GM21526 (cell line): Measurements from ENCODE around the gene PLCL2.

Experiments used
- ATAC-seq: cut with Tn5 transposase; IDR thresholded peaks from one replicate; pipeline ENCODE4 v1.9.1; 2021; ENCODE audit warnings: moderate library complexity; ENCODE audit not compliant: unreplicated experiment, low FRiP score

PLCL2 gene

DNA sequence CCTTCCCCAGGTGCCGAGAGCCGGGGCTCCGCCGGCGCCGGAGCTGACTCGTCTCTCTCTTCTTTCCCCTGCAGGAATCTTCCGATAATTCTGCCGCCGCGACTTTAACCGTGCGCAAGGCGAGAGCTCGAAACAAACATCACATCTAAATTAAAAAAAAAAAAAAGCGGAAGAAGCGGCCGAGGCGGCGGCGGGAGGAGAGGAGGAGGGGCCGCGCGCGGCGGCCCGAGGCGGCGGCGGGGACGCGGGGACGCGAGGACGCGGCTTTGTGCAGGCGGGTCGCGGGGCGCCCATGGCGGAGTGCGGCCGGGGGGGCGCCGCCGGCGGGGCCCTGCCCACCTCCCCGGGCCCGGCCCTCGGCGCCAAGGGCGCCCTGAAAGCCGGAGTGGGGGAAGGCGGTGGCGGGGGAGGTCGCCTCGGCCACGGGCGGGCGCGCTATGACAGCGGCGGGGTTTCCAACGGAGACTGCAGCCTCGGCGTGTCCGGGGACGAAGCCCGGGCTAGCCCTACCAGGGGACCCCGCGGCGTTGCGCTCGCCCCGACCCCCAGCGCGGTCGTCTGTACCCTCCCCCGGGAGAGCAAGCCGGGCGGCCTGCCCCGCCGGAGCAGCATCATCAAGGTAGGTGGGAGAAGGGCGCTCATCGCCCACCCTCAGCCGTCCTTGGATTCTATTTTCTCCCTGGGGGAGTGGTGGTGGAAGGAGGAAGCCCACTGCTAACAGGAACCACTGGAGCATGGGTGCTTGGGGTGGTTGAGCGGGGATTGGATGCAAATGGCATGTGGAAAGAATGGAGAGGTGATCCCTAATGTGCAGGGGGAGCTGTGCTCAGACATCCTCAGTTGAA is at the start of gene PLCL2:
PLCL2 (plus strand) TSS at position 208 of the 845 bp plus-strand sequence; CDS start at position 293, 85 bp downstream.
- ATAC-seq: peak; percentile 30

DNA sequence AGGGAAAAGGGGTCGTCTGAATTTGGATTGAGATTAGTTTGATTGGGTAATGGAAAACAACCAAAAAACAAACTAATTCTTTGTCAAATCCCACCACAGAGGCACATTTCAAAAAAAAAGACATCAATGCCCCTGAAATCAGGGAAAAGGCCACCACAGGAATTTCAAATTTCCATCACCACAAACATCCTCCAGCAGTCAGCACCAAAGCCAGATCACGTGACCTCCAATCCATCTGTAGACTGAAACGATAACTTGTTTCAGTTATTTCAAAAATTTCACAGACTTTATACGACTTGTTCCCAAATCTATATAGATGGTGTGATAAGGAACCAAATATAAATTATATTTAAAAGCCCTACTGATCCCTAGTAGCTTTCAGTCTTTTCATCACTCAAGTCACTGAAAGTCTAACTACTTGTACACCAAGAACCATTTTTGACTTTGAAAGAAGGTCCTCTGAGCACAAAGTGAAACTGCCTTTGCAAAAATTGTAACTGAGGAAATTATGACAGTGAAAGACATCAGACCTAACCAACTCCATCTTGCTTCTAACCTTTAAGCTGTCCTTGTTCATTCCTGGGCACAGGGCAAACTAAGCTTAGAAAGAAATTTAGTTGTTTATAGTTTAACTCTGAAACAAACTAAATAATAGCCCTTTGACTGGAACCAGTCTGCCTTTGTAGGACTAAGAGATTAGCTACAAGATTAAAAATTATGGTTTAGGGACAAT is 48.1 kb upstream of the PLCL2 start:
- no peak for ATAC-seq

DNA sequence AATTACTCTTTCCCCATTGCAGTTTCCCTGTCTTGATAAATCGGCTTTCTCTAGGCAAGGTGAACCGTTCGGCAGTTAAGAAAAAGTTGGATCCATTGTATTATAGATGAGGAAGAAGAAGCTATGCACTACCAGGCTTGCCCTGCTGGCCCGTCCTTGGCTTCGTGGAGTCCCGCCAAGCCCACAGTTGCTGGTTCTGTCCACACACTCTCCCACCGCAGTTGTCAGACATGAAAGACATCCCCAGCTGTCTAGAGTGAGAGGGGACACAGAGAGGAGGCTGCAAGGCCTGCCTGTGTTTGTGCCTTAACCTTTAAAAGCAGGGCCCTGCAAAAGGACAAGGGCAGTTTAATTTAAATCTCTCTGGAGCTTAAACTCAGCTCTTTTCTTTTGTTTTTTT is 47.2 kb upstream of the PLCL2 start:
- ATAC-seq: no peak

DNA sequence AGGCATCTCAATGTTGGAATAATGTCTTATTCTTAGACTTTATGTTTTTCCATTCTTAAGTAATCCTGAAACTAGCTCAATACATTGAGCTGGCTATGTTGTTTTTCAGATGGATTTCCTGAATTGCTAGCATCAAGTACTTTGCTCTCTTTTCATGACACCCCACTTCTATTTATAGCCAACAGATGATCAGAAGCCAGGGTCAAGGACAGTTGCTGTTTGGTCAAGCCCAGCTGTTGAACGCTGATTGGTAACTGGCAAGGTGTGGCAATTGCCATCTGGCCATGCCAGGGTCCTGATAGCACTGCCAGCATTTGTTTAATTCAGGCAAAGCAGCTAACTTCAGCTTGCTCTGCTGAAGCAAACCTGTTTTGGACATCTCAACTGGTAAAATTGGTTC is 46.2 kb upstream of the PLCL2 start:
- ATAC-seq: no peak

DNA sequence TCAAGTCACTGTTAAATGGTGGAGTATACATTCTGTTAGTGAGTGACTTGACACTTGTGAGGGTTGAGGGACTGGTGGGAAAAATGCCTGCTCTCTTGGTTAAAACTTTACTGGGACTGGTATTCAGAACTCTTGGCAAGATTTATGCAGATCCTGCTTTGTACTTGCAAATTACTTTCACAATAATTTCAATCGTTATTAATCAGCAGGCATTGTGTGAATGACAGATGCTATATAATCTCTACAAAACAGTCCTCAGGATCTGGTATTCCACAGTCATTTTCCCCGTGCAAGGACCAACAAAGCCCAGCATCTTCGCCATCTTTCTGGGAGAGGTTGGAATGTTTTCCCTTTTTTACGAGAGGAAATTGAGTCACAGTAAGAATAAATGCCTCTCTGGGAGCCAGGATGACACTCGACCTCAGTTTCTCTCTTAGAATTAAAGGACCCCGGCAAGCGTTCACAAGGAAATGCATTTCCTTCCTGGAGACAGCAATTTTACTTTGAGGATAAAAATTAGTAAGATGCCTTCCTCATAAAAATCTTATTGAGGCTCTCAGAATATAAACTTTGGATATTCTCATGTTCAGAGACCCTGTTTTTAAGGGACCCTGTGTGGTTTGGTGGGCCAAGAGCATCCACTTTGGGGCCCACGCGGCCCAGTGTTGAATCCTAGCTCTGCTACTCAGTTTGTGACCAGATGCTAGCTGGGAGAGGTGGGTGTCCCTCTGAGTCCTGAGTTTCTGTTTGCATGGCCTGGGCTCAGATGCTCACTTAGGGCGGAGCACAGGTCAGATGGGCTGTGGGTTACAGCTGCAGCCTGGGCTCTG is 45.3 kb upstream of the PLCL2 start:
- ATAC-seq: no peak

DNA sequence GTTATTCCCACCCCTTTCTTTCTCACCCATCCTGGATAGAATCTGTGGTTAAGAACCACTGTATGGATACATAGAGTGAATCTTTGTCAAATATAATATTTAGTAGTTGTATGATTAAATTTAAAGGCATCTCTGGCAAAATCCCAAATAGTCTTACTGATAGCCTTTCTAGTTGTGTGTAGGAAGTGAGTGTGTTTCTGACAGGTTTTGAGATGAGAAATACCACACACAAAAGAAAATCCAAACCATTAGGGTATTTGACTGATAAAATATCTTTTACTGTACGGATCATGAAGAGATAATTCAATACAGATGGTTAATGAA is 44.7 kb upstream of the PLCL2 start:
- ATAC-seq: no peak

DNA sequence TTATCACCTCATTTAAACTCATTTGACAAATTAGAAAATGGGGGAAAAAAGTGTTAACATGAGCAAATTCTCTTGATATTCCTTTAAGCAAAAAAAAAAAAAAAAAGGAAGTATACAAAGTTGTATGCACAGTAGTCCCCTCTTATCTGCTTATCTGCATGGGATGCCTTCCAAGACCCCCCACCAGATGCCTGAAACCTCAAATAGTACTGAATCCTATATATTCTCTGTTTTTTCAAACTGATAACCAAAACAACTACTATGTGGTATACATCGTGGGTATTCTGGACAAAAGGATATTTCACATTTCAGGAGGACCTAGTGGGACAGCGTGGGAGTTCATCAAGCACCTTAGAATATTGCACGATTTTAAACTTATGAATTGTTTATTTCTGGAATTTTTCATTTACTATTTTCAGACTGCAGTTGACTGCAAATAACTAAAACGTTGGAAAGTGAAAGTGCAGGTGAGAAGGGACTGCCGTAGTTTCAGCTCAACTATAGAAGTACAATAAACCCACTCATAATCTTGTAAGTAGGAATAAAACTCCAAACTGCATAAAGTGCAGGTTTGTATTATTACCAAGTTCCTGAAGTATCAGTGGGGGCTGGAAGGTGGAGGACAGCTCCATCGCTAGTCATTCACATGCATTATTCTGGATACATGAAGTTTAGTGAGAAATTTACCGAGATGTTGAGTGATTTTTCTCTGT is 43.6 kb upstream of the PLCL2 start:
- ATAC-seq: no peak

DNA sequence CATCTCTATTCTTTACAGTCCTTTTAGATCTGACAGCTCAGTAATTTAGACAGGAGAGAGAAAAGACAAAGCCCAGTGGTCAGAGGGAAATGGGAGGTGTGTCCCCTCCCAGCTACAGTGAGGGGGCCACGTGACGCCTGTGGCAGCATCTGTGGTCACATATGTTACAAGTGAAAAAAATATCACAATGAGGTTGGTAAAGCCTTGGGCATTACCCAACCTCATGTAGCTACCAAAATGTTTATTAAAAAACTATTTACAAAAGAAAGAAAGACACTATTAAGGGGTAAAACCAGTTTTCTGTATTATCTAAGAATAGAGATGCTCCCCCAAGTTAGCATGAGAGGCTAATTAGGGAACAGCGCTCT is 42.9 kb upstream of the PLCL2 start:
- ATAC-seq: peak; percentile 60

DNA sequence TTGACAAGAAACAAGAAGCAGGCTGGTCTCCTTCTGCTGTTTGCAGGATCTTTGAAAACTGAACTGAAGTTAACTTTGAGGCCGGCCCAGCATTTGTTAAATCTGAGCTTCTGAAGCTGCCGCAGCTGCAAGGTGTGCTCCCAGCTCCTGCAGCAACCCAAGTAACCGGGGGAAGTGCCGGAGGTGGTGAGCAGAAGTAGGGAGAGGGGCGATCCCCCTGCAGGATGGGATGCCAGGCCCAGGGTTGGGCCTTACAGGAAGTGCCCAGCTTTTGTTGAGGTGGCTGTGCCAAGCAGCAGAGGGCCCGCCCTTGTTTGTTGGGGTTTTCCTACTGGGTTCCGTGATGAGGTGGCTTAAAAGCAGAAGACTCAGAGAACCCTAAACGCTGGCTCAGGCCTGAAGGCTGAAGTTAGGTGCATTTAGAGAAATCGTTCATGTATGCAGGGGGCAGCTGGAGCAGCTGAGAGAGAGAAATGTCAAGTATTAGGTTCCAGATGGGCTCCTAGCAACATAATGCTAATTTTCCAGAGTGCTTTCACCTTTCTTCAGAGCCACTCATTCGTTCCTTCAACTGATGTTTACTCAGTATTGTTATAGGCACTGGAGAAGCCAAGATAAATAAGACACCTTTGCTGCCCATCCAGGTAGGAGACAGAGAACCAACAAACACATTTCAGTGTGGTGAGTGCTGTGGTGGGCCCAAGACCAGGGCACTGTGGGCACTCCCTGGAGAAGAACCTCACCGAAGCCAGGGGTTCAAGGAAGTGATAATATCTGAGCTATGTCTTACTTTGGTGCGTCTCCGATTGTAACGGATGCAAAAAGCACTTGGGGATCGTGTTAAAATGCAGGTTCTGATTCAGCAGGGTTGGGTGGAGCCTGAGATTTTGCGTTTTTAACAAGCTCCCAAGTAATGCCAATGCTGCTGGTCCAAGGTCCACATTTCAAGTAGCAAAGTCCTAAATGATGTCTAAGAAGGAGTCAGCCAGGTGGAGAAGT is 42.2 kb upstream of the PLCL2 start:
- ATAC-seq: peak; percentile 75

DNA sequence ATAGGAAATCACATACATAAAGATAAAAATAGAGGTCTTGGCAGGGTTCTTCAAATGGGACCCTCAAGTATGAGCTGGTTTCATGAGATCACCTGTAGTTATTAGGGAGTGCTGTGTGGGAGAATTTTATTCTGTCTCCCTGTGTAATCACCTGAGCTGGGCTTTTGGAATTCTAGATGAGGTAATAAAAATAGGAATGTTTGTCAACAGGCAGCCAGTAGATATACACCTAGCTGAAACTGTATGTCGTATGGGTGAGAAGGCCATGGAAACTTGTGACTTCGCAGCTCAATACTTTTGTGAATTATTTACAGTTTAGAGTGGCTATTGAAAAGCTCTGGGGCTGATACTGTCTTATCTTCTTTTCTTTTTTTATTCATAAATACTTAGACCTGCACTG is 40.5 kb upstream of the PLCL2 start:
- no peak for ATAC-seq

DNA sequence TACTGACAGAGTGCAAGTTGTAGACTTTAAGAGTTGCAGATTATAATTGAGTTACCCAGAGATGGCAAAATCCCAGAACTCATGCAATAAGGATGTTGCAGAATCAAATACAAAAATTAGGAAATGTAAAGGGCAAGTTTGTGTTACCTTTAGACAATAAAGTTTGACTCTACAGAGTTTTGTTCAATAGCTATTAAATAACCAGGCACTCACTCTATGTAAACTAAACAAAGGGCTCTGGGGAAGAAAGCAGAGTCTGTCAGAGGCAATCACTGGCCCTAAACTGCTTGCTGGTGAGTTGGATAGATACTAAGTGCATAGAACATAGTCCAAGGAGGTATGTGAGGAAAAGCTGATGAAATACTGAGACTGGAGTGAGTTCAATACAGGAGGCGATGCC is 40.0 kb upstream of the PLCL2 start:
- ATAC-seq: no peak

DNA sequence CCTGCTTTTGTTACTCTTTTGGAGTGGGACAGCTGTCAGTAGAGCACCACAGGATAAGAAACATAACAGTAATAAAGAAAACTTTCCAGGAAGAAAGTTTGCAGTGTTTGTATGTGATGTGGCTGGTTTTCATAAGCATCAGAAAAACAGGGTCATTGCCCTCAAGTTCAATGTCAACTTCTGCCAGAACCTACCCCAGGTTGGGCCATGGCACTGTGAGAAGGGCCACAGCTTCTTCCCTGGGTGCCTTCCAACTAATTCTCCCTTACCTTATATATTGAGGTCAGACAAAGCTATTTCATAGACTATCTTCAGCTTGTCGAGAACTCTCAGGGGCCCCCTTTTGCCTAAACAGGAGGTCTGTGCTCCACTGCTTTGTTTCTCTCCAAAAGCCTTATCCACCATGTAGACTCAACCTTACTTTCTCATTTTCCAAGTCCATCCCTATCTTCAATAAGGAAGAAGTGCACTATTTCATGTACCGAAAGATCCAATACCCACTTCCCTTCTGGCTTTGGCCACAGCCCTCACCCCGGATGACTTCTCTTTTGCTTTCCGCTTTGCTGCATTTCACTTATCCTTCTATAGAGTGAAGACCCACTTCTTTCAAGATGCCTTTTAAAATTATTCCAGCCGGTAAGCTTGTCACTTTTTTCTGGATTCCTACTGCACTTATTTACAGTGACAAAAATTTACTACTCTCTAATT is 38.2 kb upstream of the PLCL2 start:
- ATAC-seq: no peak

DNA sequence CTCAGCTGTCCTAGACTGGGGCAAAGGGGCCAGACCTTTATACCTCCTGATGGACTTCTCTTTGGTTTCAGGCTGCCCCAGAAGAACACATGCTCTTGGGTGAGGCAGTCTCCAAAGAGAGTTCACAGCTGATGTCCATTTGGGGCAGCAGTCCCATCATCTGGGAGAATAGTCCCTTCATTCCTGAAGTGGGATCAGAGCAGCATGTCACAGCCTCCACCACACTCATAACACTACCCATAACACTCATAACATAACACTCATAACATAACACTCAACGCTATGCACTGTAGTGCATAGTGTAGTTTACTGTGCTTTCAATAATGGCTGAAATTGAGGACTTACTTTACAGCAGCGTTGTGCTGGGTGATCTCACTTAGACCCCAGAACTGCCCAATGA is 36.7 kb upstream of the PLCL2 start:
- ATAC-seq: no peak

DNA sequence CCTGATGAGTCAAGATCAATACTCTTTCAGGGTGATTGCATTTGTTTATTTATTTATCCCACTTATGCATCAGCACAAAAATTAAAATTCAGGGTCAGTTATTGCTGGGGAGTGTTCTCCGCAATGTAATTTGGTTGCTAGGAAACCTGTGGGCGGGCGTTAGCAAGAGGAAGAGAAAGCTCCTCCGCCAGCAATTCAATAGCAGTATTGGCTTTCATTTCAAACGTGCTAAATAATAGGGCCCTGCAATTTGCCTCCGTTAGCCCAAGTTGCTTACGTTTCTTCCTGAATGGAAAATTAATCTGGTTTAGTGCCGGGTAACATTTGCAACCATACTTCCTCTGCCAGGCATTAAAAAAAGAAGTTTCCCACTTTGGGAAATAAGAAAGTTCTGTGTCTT is 35.5 kb upstream of the PLCL2 start:
- peak; percentile 94 for ATAC-seq

DNA sequence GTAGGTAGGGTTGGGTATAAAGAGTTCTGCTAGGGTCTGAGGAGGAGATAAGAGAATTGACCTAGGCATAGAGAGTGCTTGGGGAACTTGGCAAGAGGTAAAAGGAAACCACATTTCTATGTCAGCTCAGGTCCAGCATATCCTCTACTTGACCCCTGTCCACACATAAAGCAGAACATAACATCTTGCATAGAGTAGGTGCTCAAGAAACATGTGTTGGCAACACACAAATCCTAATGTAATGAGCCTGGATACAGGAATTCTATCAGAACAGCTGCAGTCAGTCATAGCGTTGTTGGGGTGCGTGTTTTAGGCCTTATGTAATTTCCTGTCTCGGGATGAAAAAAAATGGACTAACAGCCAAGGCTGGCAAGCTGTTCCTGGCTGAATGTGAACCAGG is 35.0 kb upstream of the PLCL2 start:
- ATAC-seq: peak; percentile 31

DNA sequence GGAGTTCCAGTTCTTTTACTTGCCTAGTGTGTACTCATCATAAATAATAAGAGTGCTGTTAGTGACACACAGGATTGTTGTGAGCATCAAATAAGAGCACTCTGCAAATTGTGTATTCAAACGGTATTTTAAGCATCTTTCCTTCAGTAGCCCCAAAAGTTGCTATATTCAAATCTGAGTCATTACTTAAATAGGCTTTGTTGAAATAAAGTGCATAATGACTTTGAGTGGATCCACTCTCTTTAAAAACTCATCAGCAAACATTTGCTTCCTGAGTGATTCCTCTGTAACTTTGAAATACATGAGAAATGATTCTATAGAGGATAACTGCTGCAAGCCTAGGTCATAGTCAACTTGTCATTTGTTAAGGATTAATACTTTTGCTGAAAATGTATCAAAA is 29.3 kb upstream of the PLCL2 start:
- no peak for ATAC-seq

DNA sequence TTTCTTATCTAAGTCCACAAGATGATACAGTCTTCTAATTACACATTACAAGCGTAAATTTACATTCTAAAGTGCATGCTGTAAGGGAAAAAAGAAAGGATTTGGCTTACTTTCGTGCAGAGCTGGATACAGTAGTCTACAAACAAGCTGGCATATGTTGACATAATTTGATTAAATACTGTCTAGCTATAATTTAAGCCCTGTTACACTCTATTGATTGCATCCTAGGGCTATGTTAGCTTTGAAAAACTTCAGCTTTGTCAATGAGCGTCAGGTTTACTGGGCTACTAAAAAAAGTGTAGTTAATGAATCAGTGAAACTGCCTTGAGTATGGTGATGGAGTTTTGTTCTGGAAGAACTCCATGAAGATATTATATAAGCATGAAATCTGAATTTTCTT is 24.5 kb upstream of the PLCL2 start:
- no peak for ATAC-seq

DNA sequence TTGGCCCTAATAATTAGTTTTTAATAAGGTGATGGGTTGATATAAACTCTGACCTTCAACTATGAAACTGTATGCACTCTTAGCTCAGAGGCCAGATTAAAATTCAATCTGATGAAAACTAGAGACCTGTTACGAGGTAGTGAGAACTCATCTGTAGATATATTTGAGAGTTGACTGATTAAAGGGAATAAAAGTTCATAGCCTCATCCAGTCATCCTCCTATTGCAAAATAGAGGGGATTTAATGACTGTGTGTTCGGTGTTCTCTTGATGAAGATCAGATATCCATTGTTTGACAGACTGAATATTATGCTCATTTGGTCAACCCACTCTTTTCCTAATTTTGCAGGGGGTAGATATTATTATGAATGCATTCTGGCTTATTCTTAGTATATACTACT is 23.3 kb upstream of the PLCL2 start:
- no peak for ATAC-seq
